A549 (cell line): ENCODE measurements around the gene RHBDF2. TPM values are rescaled to one million over a fixed set of nuclear protein-coding genes. Genes with fewer than 3 reads are reported as not detected.

ENCODE experiments used
- ATAC-seq, 2 experiments: fragments of 200-7000 bp in 1 of 2; fragments of >200 bp in 1 of 2; cut with Nextera tagmentation in 1 of 2; cut with Tn5 transposase in 1 of 2; 3 replicates each; pipeline versions ENCODE4 v1.8.0 to v1.9.1; 2018 to 2020; ENCODE audit warnings: mild to moderate bottlenecking in 1 of 2, moderate library complexity in 1 of 2
- CTCF ChIA-PET: fragments of 300-600 bp; sonication (Branson Sonifier 250); formaldehyde crosslinking; extraction: SDS; loops from one replicate; lab custom pipeline; 2021; ENCODE audit warnings: antibody characterized with exemption, inconsistent platforms; lab: Yijun Ruan, JAX
- POLR2A ChIA-PET: fragments of 350-600 bp; formaldehyde crosslinking; extraction: SDS; loops from one replicate; lab custom pipeline; 2021; ENCODE audit warnings: antibody characterized with exemption, inconsistent platforms; lab: Yijun Ruan, JAX
- DNase-seq, 2 experiments: peaks; one replicate each; pipeline versions ENCODE4 v3.0.0 to v3.0.0-alpha.2; 2011 to 2016; ENCODE audit warnings: low read depth in 1 of 2, low spot score in 1 of 2
- FAIRE-seq: peaks from 2 replicates; lab custom pipeline; 2011; peaks lifted over from hg19 to GRCh38; lab: Jason Lieb, UNC
- H3K27ac ChIP-seq, 2 experiments: fragments of >200 bp; sonication (Bioruptor Twin); formaldehyde crosslinking; 3 replicates each; pipeline ENCODE4 v1.5.1; 2016 to 2017
- H3K4me1 ChIP-seq: fragments of >200 bp; sonication (Bioruptor Twin); formaldehyde crosslinking; 3 replicates; pipeline ENCODE4 v1.6.1; 2016
- H3K4me2 ChIP-seq: fragments of >200 bp; sonication (Bioruptor Twin); formaldehyde crosslinking; 3 replicates; pipeline ENCODE4 v1.6.1; 2016
- H3K4me3 ChIP-seq: fragments of >200 bp; sonication (Bioruptor Twin); formaldehyde crosslinking; 3 replicates; pipeline ENCODE4 v1.5.1; 2016
- H3K9me3 ChIP-seq: fragments of >200 bp; sonication (Bioruptor Twin); formaldehyde crosslinking; 3 replicates; pipeline ENCODE4 v1.6.1; 2016
- ATOH8 ChIP-seq: fragments of 250-450 bp; sonication (Bioruptor Pico); IDR thresholded peaks from 2 replicates; pipeline ENCODE4 v1.5.0; 2020; ENCODE audit warnings: low read depth, mild to moderate bottlenecking, moderate library complexity
- BHLHE40 ChIP-seq: IDR thresholded peaks from 2 replicates; pipeline ENCODE4 v1.6.1; 2012; ENCODE audit warnings: low read depth, low read length, inconsistent platforms
- CEBPB ChIP-seq, 2 experiments: fragments of >200 bp in 1 of 2; sonication (Bioruptor Twin) in 1 of 2; formaldehyde crosslinking in 1 of 2; IDR thresholded peaks; 2 replicates each; pipeline ENCODE4 v1.6.1; 2012 to 2016
- CTCF ChIP-seq: fragments of >200 bp; sonication (Bioruptor Twin); formaldehyde crosslinking; IDR thresholded peaks from 3 replicates; pipeline ENCODE4 v1.5.1; 2016
- EHMT2 ChIP-seq: fragments of 200-600 bp; sonication (generic); IDR thresholded peaks from 2 replicates; pipeline ENCODE4 v1.6.1; 2016; ENCODE audit warnings: antibody characterized with exemption, low read depth, mild to moderate bottlenecking, moderate library complexity
- FOSL2 ChIP-seq, 2 experiments: fragments of 450-650 bp in 1 of 2; fragments of >200 bp in 1 of 2; sonication (Bioruptor Twin) in 1 of 2; formaldehyde crosslinking; IDR thresholded peaks; 2 replicates each; pipeline versions ENCODE4 v1.5.0 to v1.6.1; 2016 to 2020; ENCODE audit warnings: mild to moderate bottlenecking in 1 of 2, moderate library complexity in 1 of 2
- HOXA7 ChIP-seq: fragments of 250-450 bp; sonication (Bioruptor Pico); IDR thresholded peaks from 2 replicates; pipeline ENCODE4 v1.5.0; 2020; ENCODE audit warnings: mild to moderate bottlenecking, moderate library complexity
- HOXB13 ChIP-seq: fragments of 250-450 bp; sonication (Bioruptor Pico); IDR thresholded peaks from 2 replicates; pipeline ENCODE4 v1.5.0; 2020; ENCODE audit warnings: low read depth, mild to moderate bottlenecking, moderate library complexity
- HOXB5 ChIP-seq: fragments of 250-450 bp; sonication (Bioruptor Pico); IDR thresholded peaks from 2 replicates; pipeline ENCODE4 v1.5.0; 2020; ENCODE audit warnings: mild to moderate bottlenecking, moderate library complexity
- JUN ChIP-seq, 2 experiments: fragments of >200 bp; sonication (Bioruptor Twin); formaldehyde crosslinking; IDR thresholded peaks; 2 replicates in 1 of 2; 3 replicates in 1 of 2; pipeline ENCODE4 v1.6.1; 2016 to 2017
- JUNB ChIP-seq: fragments of >200 bp; sonication (Bioruptor Twin); formaldehyde crosslinking; IDR thresholded peaks from 2 replicates; pipeline ENCODE4 v1.6.1; 2016
- KDM1A ChIP-seq: fragments of 200-600 bp; sonication (generic); IDR thresholded peaks from 2 replicates; pipeline ENCODE4 v1.6.1; 2016; ENCODE audit warnings: low read depth, mild to moderate bottlenecking
- KDM5A ChIP-seq: fragments of 200-600 bp; sonication (generic); IDR thresholded peaks from 2 replicates; pipeline ENCODE4 v1.6.1; 2016; ENCODE audit warnings: antibody characterized with exemption, mild to moderate bottlenecking
- MAFK ChIP-seq: fragments of 450-650 bp; IDR thresholded peaks from 2 replicates; pipeline ENCODE4 v1.6.1; 2014; ENCODE audit not compliant: partially characterized antibody
- RAD21 ChIP-seq, 2 experiments: fragments of >200 bp in 1 of 2; sonication (Bioruptor Twin) in 1 of 2; formaldehyde crosslinking in 1 of 2; IDR thresholded peaks in 1 of 2; conservative IDR thresholded peaks in 1 of 2; 2 replicates in 1 of 2; 3 replicates in 1 of 2; pipeline ENCODE4 v1.6.1; 2012 to 2018; ENCODE audit warnings: inconsistent platforms in 1 of 2
- RARB ChIP-seq: fragments of 250-450 bp; sonication (Bioruptor Pico); IDR thresholded peaks from 2 replicates; pipeline ENCODE4 v1.8.0; 2021; ENCODE audit warnings: mild to moderate bottlenecking, moderate library complexity
- RFX5 ChIP-seq: fragments of 450-650 bp; IDR thresholded peaks from 2 replicates; pipeline ENCODE4 v1.7.1; 2014; ENCODE audit warnings: antibody characterized with exemption, mild to moderate bottlenecking, moderate library complexity
- RNF2 ChIP-seq: fragments of 200-600 bp; sonication (generic); IDR thresholded peaks from 2 replicates; pipeline ENCODE4 v1.6.1; 2016; ENCODE audit warnings: low read depth, mild to moderate bottlenecking, antibody characterized with exemption, moderate library complexity, borderline replicate concordance
- USF2 ChIP-seq: fragments of 450-650 bp; IDR thresholded peaks from 2 replicates; pipeline ENCODE4 v1.6.1; 2014; ENCODE audit warnings: antibody characterized with exemption
- ZNF302 ChIP-seq: fragments of 250-450 bp; sonication (Bioruptor Pico); IDR thresholded peaks from 2 replicates; pipeline ENCODE4 v1.9.0; 2021; ENCODE audit warnings: inconsistent platforms, mild to moderate bottlenecking, moderate library complexity
- WGBS: methylation state at CpG from one replicate; pipeline ENCODE4 v1.1.6; 2017; ENCODE audit errors: missing lambda C conversion rate; 5-methylcytosine and 5-hydroxymethylcytosine counted together
- polyA plus RNA-seq, 4 experiments: library from polyadenylated mRNA; depleted of rRNA in 3 of 4; stranded (reverse); fragments of >200 nt; fragmentation: RNase III in 1 of 4; extraction: RNeasy Plus Mini Kit Qiagen cat#74134 plus additional on column Dnase treatment in 1 of 4; gene quantifications; 2 replicates in 3 of 4; 3 replicates in 1 of 4; pipeline ENCODE4 v1.2.3, GENCODE V29; 2011 to 2017

Gene RHBDF2
- polyA plus RNA-seq, 2 of the 4 experiments (the other 2 are of a cell fraction): 14.0 to 42.9 TPM

- H3K4me3 ChIP-seq: peak overlapping the region; percentile 29
- peak; percentile 26 to 30; a peak in 2 of 4 replicates for TF ChIP-seq CEBPB (IDR thresholded peaks at IDR 0.05)
- TF ChIP-seq JUN (IDR thresholded peaks at IDR 0.05): no peak
- TF ChIP-seq USF2: peak; percentile 54; the same call in 1 of the 2 replicates
- 0 out of 2 replicates have a peak, but pooled peaks have one; percentile 17 for TF ChIP-seq ATOH8 (CRISPR knock-in tag)
- 0 out of 2 replicates have a peak, but pooled peaks have one; percentile 9 for TF ChIP-seq BHLHE40
Observed at GRCh38 chr17:76445697-76446448, 55.4 kb downstream of the RHBDF2 start.

GRCh38 chr17:76444518-76445311, 56.5 kb downstream of the RHBDF2 start:
- ATAC-seq (no peak), DNase-seq (no peak), FAIRE-seq (no peak)
- 77% methylated on average over 9 of the region's 9 CpGs for WGBS
- POLR2A ChIA-PET: interaction anchor here (0.7 kb wide), 1 partner anchor 14 kb away, joined by 4 read pairs; no protein-coding TSS in a partner anchor
- Histone ChIP-seq H3K4me3 (no peak overlapping the region), H3K4me1 (peaks cover 71% of the 10 kb centered on the region), H3K27ac (peak overlapping the region; percentile 81 to 89), H3K4me2 (peak overlapping the region; percentile 86), H3K9me3 (no peaks in the 10 kb centered on the region)
- TF ChIP-seq EHMT2: no peak
- no peak for TF ChIP-seq RFX5
- no peak for TF ChIP-seq CTCF
- TF ChIP-seq RAD21 (conservative IDR thresholded peaks at IDR 0.05 in 1 of 2, IDR thresholded peaks at IDR 0.05 in 1 of 2): no peak
- TF ChIP-seq HOXA7 (CRISPR knock-in tag): no peak
- TF ChIP-seq HOXB5 (CRISPR knock-in tag): no peak
- peak; percentile 32 for TF ChIP-seq MAFK
- CTCF ChIA-PET: interaction anchor here (0.6 to 41.7 kb wide), 11 partner anchors 9 to 268 kb away, joined by 3 to 1994 read pairs (median 4); partner anchors contain the start of genes AANAT, RHBDF2 and UBE2O

More at GRCh38 chr17:76445697-76446448, 55.4 kb downstream of the RHBDF2 start:
- peaks cover 72% of the 10 kb centered on the region for H3K4me1 ChIP-seq
- WGBS: 51% methylated on average over 10 of the region's 10 CpGs
- CTCF ChIA-PET: interaction anchor here (0.6 to 41.7 kb wide), 13 partner anchors 8 to 282 kb away, joined by 3 to 1994 read pairs (median 4); partner anchors contain the start of genes AANAT, RHBDF2 and UBE2O
- FAIRE-seq (no peak), ATAC-seq (no peak), DNase-seq (no peak)
- POLR2A ChIA-PET: no interaction called here
- peak overlapping the region; percentile 81 to 89 for H3K27ac ChIP-seq
- H3K9me3 ChIP-seq: no peaks in the 10 kb centered on the region
- peak overlapping the region; percentile 86 for H3K4me2 ChIP-seq

GRCh38 chr17:76442341-76443338, 58.6 kb downstream of the RHBDF2 start:
- FAIRE-seq (no peak), DNase-seq (no peak), ATAC-seq (no peak)
- H3K9me3 ChIP-seq: no peaks in the 10 kb centered on the region
- no peak overlapping the region for H3K4me3 ChIP-seq
- H3K4me1 ChIP-seq: peaks cover 70% of the 10 kb centered on the region
- 95% methylated on average over 8 of the region's 8 CpGs for WGBS
- peak overlapping the region; percentile 14; the same call in 2 of the 3 replicates for H3K4me2 ChIP-seq
- peak overlapping the region; percentile 14 to 89; a peak in 5 of 6 replicates for H3K27ac ChIP-seq
- CTCF ChIA-PET: interaction anchor here (0.6 to 41.7 kb wide), 5 partner anchors 16 to 216 kb away, joined by 3 to 1994 read pairs (median 99); partner anchors contain the start of genes AANAT and RHBDF2
- POLR2A ChIA-PET: no interaction called here
- TF ChIP-seq RNF2 (no peak), FOSL2 (IDR thresholded peaks at IDR 0.05) (no peak), FOSL2 (CRISPR knock-in tag; IDR thresholded peaks at IDR 0.05) (0 out of 2 replicates have a peak, but pooled peaks have one; percentile 12), RARB (CRISPR knock-in tag) (no peak), KDM5A (no peak), JUNB (no peak), MAFK (peak; percentile 46), ZNF302 (no peak), KDM1A (no peak), HOXB13 (CRISPR knock-in tag) (no peak), CEBPB (IDR thresholded peaks at IDR 0.05) (no peak)
